Breast epithelium (tissue), 4 donors: Measurements from ENCODE around the gene IL1RL1. TPM values are rescaled to one million over a fixed set of nuclear protein-coding genes. Genes with fewer than 3 reads are reported as not detected.

Experiments
- DNase-seq, 2 donors: peaks; one replicate each; pipeline ENCODE4 v3.0.0-alpha.2; 2019; ENCODE audit warnings: low spot score in 2 of 2
- H3K27ac ChIP-seq, 2 donors: fragments of 200-600 bp; sonication (generic) in 1 of 2; one replicate each; pipeline ENCODE4 v1.5.1; 2016 to 2019; ENCODE audit warnings: mild to moderate bottlenecking in 1 of 2
- H3K27me3 ChIP-seq, 2 donors: fragments of 200-600 bp; sonication (generic) in 1 of 2; one replicate each; pipeline versions ENCODE4 v1.5.1 to v1.6.0; 2017 to 2019; ENCODE audit warnings: control low read depth in 1 of 2, mild to moderate bottlenecking in 1 of 2
- H3K36me3 ChIP-seq: fragments of 200-600 bp; one replicate; pipeline ENCODE4 v1.5.1; 2019
- H3K4me1 ChIP-seq, 2 donors: fragments of 200-600 bp; sonication (generic); one replicate each; pipeline ENCODE4 v1.5.1; 2016 to 2019; ENCODE audit warnings: control low read depth in 1 of 2
- H3K4me3 ChIP-seq, 3 donors: fragments of 200-600 bp; sonication (generic); 1 replicate in 2 of 3; 2 replicates in 1 of 3; pipeline ENCODE4 v1.5.1; 2016 to 2019; ENCODE audit warnings: mild to moderate bottlenecking in 3 of 3, moderate library complexity in 2 of 3
- H3K9me3 ChIP-seq, 2 donors: fragments of 200-600 bp; sonication (generic) in 1 of 2; one replicate each; pipeline ENCODE4 v1.5.1; 2016 to 2019; ENCODE audit warnings: control low read depth in 1 of 2
- CTCF ChIP-seq, 3 donors: fragments of 450-650 bp; IDR thresholded peaks; one replicate each; pipeline ENCODE4 v1.5.1; 2016 to 2017; ENCODE audit warnings: antibody characterized with exemption in 3 of 3, mild to moderate bottlenecking in 3 of 3, moderate library complexity in 3 of 3
- POLR2A ChIP-seq: fragments of 450-650 bp; IDR thresholded peaks from one replicate; pipeline ENCODE4 v1.6.1; 2016; ENCODE audit warnings: antibody characterized with exemption, mild to moderate bottlenecking, moderate library complexity
- POLR2AphosphoS5 ChIP-seq, 3 donors: sonication (generic); formaldehyde crosslinking; IDR thresholded peaks; one replicate each; pipeline ENCODE4 v1.6.1; 2017; ENCODE audit warnings: antibody characterized with exemption in 3 of 3
- intact Hi-C: fragments of 100-400 bp; cut with DNase I; formaldehyde crosslinking; loops from one replicate; pipeline ENCODE4 v1.15.1; 2023; ENCODE audit warnings: low total_unique reads
- total RNA-seq, 3 donors: library from RNA; depleted of rRNA; stranded (reverse); fragments of >200 nt; gene quantifications; one replicate each; pipeline ENCODE4 v1.1.0, GENCODE V29; 2016

The IL1RL1 gene
- total RNA-seq, 3 donors from 2014 or later: 6.3 to 27.8 (median 12.1) TPM

- TF ChIP-seq POLR2A: no peak
- TF ChIP-seq CTCF (IDR thresholded peaks at IDR 0.05): no peak
- TF ChIP-seq POLR2AphosphoS5 (IDR thresholded peaks at IDR 0.05): no peak
- DNase-seq: no peak
- intact Hi-C loops: no loop called here
- H3K27ac ChIP-seq: no peak overlapping the region
- no peaks in the 10 kb centered on the region for H3K9me3 ChIP-seq
- no peaks in the 10 kb centered on the region for H3K27me3 ChIP-seq
- H3K4me1 ChIP-seq: no peaks in the 10 kb centered on the region
- no peaks in the 10 kb centered on the region for H3K36me3 ChIP-seq
- H3K4me3 ChIP-seq: no peak overlapping the region
These were observed 9.4 kb upstream of the IL1RL1 start for GRCh38 chr2:102301867-102302362.

- DNase-seq: no peak
- Histone ChIP-seq H3K27ac (no peak overlapping the region), H3K4me3 (no peak overlapping the region), H3K9me3 (no peaks in the 10 kb centered on the region), H3K36me3 (no peaks in the 10 kb centered on the region), H3K27me3 (no peaks in the 10 kb centered on the region), H3K4me1 (no peaks in the 10 kb centered on the region)
- TF ChIP-seq POLR2A (no peak), POLR2AphosphoS5 (IDR thresholded peaks at IDR 0.05) (no peak), CTCF (IDR thresholded peaks at IDR 0.05) (no peak)
- intact Hi-C loops: no loop called here
These were observed 8.9 kb upstream of the IL1RL1 start for GRCh38 chr2:102302458-102302857.

- no peak overlapping the region for H3K4me3 ChIP-seq
- H3K9me3 ChIP-seq: no peaks in the 10 kb centered on the region
- DNase-seq: no peak
- H3K27me3 ChIP-seq: no peaks in the 10 kb centered on the region
- intact Hi-C loops: no loop called here
- H3K4me1 ChIP-seq: no peaks in the 10 kb centered on the region
- TF ChIP-seq POLR2AphosphoS5 (IDR thresholded peaks at IDR 0.05) (no peak), POLR2A (no peak), CTCF (IDR thresholded peaks at IDR 0.05) (no peak)
- no peaks in the 10 kb centered on the region for H3K36me3 ChIP-seq
- no peak overlapping the region for H3K27ac ChIP-seq
These were observed 7.8 kb upstream of the IL1RL1 start for GRCh38 chr2:102303589-102303988.

GRCh38 chr2:102304268-102304667 lies 7.1 kb upstream of the IL1RL1 start:
- TF ChIP-seq CTCF (IDR thresholded peaks at IDR 0.05) (no peak), POLR2AphosphoS5 (IDR thresholded peaks at IDR 0.05) (no peak), POLR2A (no peak)
- Histone ChIP-seq H3K4me1 (no peaks in the 10 kb centered on the region), H3K36me3 (no peaks in the 10 kb centered on the region), H3K9me3 (no peaks in the 10 kb centered on the region), H3K27me3 (no peaks in the 10 kb centered on the region), H3K4me3 (no peak overlapping the region), H3K27ac (no peak overlapping the region)
- intact Hi-C loops: no loop called here
- DNase-seq: no peak

GRCh38 chr2:102304711-102305611 lies 6.4 kb upstream of the IL1RL1 start:
- Histone ChIP-seq H3K4me1 (no peaks in the 10 kb centered on the region), H3K4me3 (no peak overlapping the region), H3K27me3 (no peaks in the 10 kb centered on the region), H3K27ac (no peak overlapping the region), H3K36me3 (no peaks in the 10 kb centered on the region), H3K9me3 (no peaks in the 10 kb centered on the region)
- TF ChIP-seq CTCF (IDR thresholded peaks at IDR 0.05): no peak
- TF ChIP-seq POLR2AphosphoS5 (IDR thresholded peaks at IDR 0.05): no peak
- TF ChIP-seq POLR2A: no peak
- DNase-seq: no peak
- intact Hi-C loops: no loop called here
